Astrocyte of the spinal cord (primary cell): ENCODE measurements around the gene CES1.
"Not testable (repeated sequence)": the region's sequence is repeated elsewhere in the genome, so short reads cannot be mapped to it uniquely, and the experiment has no call there.

Experiments used
- DNase-seq: peaks from one replicate; pipeline ENCODE4 v3.0.0; 2011; ENCODE audit warnings: low read depth, low spot score
- H3K4me3 ChIP-seq: 2 replicates; pipeline ENCODE4 v1.5.1; 2011; ENCODE audit warnings: low read depth, mild to moderate bottlenecking, low read length, moderate library complexity
- CTCF ChIP-seq: IDR thresholded peaks from 2 replicates; pipeline ENCODE4 v1.5.1; 2012; ENCODE audit warnings: low read depth, mild to moderate bottlenecking, low read length, inconsistent platforms
- in situ Hi-C: cut with HindIII; loops from 2 replicates; pipeline ENCODE4 v1.10.0; 2017; ENCODE audit warnings: low sequenced_read_pairs

Gene CES1

GRCh38 chr16:55822280-55822810 lies 10.6 kb downstream of the CES1 start:
- in situ Hi-C loops = no loop called here
- DNase-seq = no peak
- H3K4me3 ChIP-seq = no peak overlapping the region
- no peak for TF ChIP-seq CTCF

- no peak overlapping the region for H3K4me3 ChIP-seq
- TF ChIP-seq CTCF = no peak
- DNase-seq = no peak
- in situ Hi-C loops = no loop called here
These were observed 11.7 kb downstream of the CES1 start for GRCh38 chr16:55821210-55821609.

DNA sequence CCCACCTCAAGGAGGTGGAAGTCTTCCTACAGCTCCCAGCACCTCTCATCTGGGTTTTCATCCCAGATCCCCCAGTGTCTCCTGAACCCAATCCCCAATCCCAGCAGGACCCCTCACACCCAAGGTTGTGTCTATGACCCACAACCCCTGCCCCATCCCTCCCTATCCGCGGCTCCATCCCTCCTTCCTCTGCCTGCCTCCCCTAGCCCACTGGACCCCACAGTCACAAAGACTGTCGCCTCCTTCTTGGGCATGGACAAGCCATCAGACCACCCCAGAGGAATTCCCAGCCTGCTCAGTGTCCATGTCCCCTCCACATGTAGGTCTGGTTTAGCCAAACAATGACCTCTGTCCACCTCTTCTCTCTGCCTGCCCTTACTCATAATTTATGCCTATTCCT lies 12.3 kb downstream of the CES1 start:
- in situ Hi-C loops = no loop called here
- DNase-seq = no peak
- H3K4me3 ChIP-seq = no peak overlapping the region
- no peak for TF ChIP-seq CTCF

- TF ChIP-seq CTCF = no peak
- in situ Hi-C loops = no loop called here
- no peak for DNase-seq
- H3K4me3 ChIP-seq = no peak overlapping the region
These were observed 15.5 kb downstream of the CES1 start for GRCh38 chr16:55817236-55817912.

DNA sequence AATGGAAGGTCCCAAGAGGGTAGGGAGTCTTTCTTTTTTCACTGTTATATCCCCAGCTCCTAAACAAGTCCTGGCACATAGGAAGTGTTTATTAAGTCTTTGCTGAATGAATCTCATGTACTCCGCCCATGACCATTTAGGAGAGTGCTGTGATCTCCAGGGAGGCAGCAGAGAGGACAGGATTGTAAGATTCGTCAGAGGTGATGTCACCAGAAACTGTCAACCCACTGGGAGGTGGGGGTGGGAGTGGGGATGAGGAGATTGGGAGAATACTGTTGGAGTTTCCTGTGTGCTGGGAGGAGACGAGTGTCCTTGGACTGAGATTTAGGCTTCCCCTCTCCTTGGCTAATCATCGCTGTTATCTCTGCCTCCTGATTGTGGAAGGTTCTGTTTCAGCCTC lies 16.7 kb downstream of the CES1 start:
- H3K4me3 ChIP-seq, in situ Hi-C loops, DNase-seq: not testable (repeated sequence)

GRCh38 chr16:55815320-55815719 lies 17.6 kb downstream of the CES1 start:
- no peak for TF ChIP-seq CTCF
- in situ Hi-C loops = no loop called here
- DNase-seq = no peak
- H3K4me3 ChIP-seq = no peak overlapping the region

- DNase-seq, H3K4me3 ChIP-seq, in situ Hi-C loops: not testable (repeated sequence)
These were observed 18.7 kb downstream of the CES1 start for GRCh38 chr16:55814174-55814573.

- DNase-seq, H3K4me3 ChIP-seq, in situ Hi-C loops: not testable (repeated sequence)
These were observed 19.2 kb downstream of the CES1 start for GRCh38 chr16:55813730-55814129.
